A549 (cell line): ENCODE data around the gene COASY. TPM values are rescaled to one million over a fixed set of nuclear protein-coding genes. Genes with fewer than 3 reads are reported as not detected.
A peak's percentile ranks its signal among the peaks of the same experiment; 100 is the strongest.

Source experiments
- ATAC-seq, 2 experiments: fragments of 200-7000 bp in 1 of 2; fragments of >200 bp in 1 of 2; cut with Nextera tagmentation in 1 of 2; cut with Tn5 transposase in 1 of 2; 3 replicates each; pipeline versions ENCODE4 v1.8.0 to v1.9.1; 2018 to 2020; ENCODE audit warnings: mild to moderate bottlenecking in 1 of 2, moderate library complexity in 1 of 2
- CTCF ChIA-PET: fragments of 300-600 bp; sonication (Branson Sonifier 250); formaldehyde crosslinking; extraction: SDS; loops from one replicate; lab custom pipeline; 2021; ENCODE audit warnings: antibody characterized with exemption, inconsistent platforms; lab: Yijun Ruan, JAX
- POLR2A ChIA-PET: fragments of 350-600 bp; formaldehyde crosslinking; extraction: SDS; loops from one replicate; lab custom pipeline; 2021; ENCODE audit warnings: antibody characterized with exemption, inconsistent platforms; lab: Yijun Ruan, JAX
- DNase-seq, 2 experiments: peaks; one replicate each; pipeline versions ENCODE4 v3.0.0 to v3.0.0-alpha.2; 2011 to 2016; ENCODE audit warnings: low read depth in 1 of 2, low spot score in 1 of 2
- FAIRE-seq: peaks from 2 replicates; lab custom pipeline; 2011; peaks lifted over from hg19 to GRCh38; lab: Jason Lieb, UNC
- H3K27ac ChIP-seq, 2 experiments: fragments of >200 bp; sonication (Bioruptor Twin); formaldehyde crosslinking; 3 replicates each; pipeline ENCODE4 v1.5.1; 2016 to 2017
- H3K4me1 ChIP-seq: fragments of >200 bp; sonication (Bioruptor Twin); formaldehyde crosslinking; 3 replicates; pipeline ENCODE4 v1.6.1; 2016
- H3K4me2 ChIP-seq: fragments of >200 bp; sonication (Bioruptor Twin); formaldehyde crosslinking; 3 replicates; pipeline ENCODE4 v1.6.1; 2016
- H3K4me3 ChIP-seq: fragments of >200 bp; sonication (Bioruptor Twin); formaldehyde crosslinking; 3 replicates; pipeline ENCODE4 v1.5.1; 2016
- H3K9me3 ChIP-seq: fragments of >200 bp; sonication (Bioruptor Twin); formaldehyde crosslinking; 3 replicates; pipeline ENCODE4 v1.6.1; 2016
- BHLHE40 ChIP-seq: IDR thresholded peaks from 2 replicates; pipeline ENCODE4 v1.6.1; 2012; ENCODE audit warnings: low read depth, low read length, inconsistent platforms
- CBX8 ChIP-seq: fragments of 200-600 bp; sonication (generic); IDR thresholded peaks from 2 replicates; pipeline ENCODE4 v1.6.1; 2016
- EHMT2 ChIP-seq: fragments of 200-600 bp; sonication (generic); IDR thresholded peaks from 2 replicates; pipeline ENCODE4 v1.6.1; 2016; ENCODE audit warnings: antibody characterized with exemption, low read depth, mild to moderate bottlenecking, moderate library complexity
- EP300 ChIP-seq, 2 experiments: fragments of >200 bp; sonication (Bioruptor Twin); formaldehyde crosslinking; IDR thresholded peaks; 2 replicates in 1 of 2; 3 replicates in 1 of 2; pipeline ENCODE4 v1.6.1; 2016 to 2017
- GATA3 ChIP-seq: IDR thresholded peaks from 2 replicates; pipeline ENCODE4 v1.6.1; 2012; ENCODE audit warnings: borderline replicate concordance
- HDAC2 ChIP-seq: fragments of 200-600 bp; sonication (generic); IDR thresholded peaks from 2 replicates; pipeline ENCODE4 v1.6.1; 2016
- HEYL ChIP-seq: fragments of 250-450 bp; sonication (Bioruptor Pico); IDR thresholded peaks from 2 replicates; pipeline ENCODE4 v1.8.0; 2021; ENCODE audit warnings: mild to moderate bottlenecking, moderate library complexity
- HOXA7 ChIP-seq: fragments of 250-450 bp; sonication (Bioruptor Pico); IDR thresholded peaks from 2 replicates; pipeline ENCODE4 v1.5.0; 2020; ENCODE audit warnings: mild to moderate bottlenecking, moderate library complexity
- HOXB13 ChIP-seq: fragments of 250-450 bp; sonication (Bioruptor Pico); IDR thresholded peaks from 2 replicates; pipeline ENCODE4 v1.5.0; 2020; ENCODE audit warnings: low read depth, mild to moderate bottlenecking, moderate library complexity
- HOXB5 ChIP-seq: fragments of 250-450 bp; sonication (Bioruptor Pico); IDR thresholded peaks from 2 replicates; pipeline ENCODE4 v1.5.0; 2020; ENCODE audit warnings: mild to moderate bottlenecking, moderate library complexity
- JUNB ChIP-seq: fragments of >200 bp; sonication (Bioruptor Twin); formaldehyde crosslinking; IDR thresholded peaks from 2 replicates; pipeline ENCODE4 v1.6.1; 2016
- MAZ ChIP-seq: fragments of 150-350 bp; IDR thresholded peaks from 2 replicates; pipeline ENCODE4 v1.6.1; 2014; ENCODE audit warnings: antibody characterized with exemption, low read depth, low read length, borderline replicate concordance
- NFE2L2 ChIP-seq: fragments of 150-350 bp; conservative IDR thresholded peaks from 2 replicates; pipeline ENCODE4 v1.6.1; 2014; ENCODE audit warnings: low read length
- POLR2A ChIP-seq: IDR thresholded peaks from 2 replicates; pipeline ENCODE4 v1.6.1; 2012; ENCODE audit warnings: mild to moderate bottlenecking, low read length
- RAD21 ChIP-seq, 2 experiments: fragments of >200 bp in 1 of 2; sonication (Bioruptor Twin) in 1 of 2; formaldehyde crosslinking in 1 of 2; IDR thresholded peaks in 1 of 2; conservative IDR thresholded peaks in 1 of 2; 2 replicates in 1 of 2; 3 replicates in 1 of 2; pipeline ENCODE4 v1.6.1; 2012 to 2018; ENCODE audit warnings: inconsistent platforms in 1 of 2
- RARB ChIP-seq: fragments of 250-450 bp; sonication (Bioruptor Pico); IDR thresholded peaks from 2 replicates; pipeline ENCODE4 v1.8.0; 2021; ENCODE audit warnings: mild to moderate bottlenecking, moderate library complexity
- RCOR1 ChIP-seq: fragments of 150-350 bp; IDR thresholded peaks from 2 replicates; pipeline ENCODE4 v1.6.1; 2014; ENCODE audit warnings: antibody characterized with exemption, low read length, low read depth
- SMC3 ChIP-seq: fragments of >200 bp; sonication (Bioruptor Twin); formaldehyde crosslinking; IDR thresholded peaks from 3 replicates; pipeline ENCODE4 v1.6.1; 2018; ENCODE audit warnings: inconsistent platforms
- ZC3H11A ChIP-seq: fragments of 450-650 bp; IDR thresholded peaks from 2 replicates; pipeline ENCODE4 v1.6.1; 2014; ENCODE audit warnings: antibody characterized with exemption, mild to moderate bottlenecking
- WGBS: methylation state at CpG from one replicate; pipeline ENCODE4 v1.1.6; 2017; ENCODE audit errors: missing lambda C conversion rate; 5-methylcytosine and 5-hydroxymethylcytosine counted together
- polyA plus RNA-seq, 4 experiments: library from polyadenylated mRNA; depleted of rRNA in 3 of 4; stranded (reverse); fragments of >200 nt; fragmentation: RNase III in 1 of 4; extraction: RNeasy Plus Mini Kit Qiagen cat#74134 plus additional on column Dnase treatment in 1 of 4; gene quantifications; 2 replicates in 3 of 4; 3 replicates in 1 of 4; pipeline ENCODE4 v1.2.3, GENCODE V29; 2011 to 2017
- TF ChIP-seq, protein P1 (sequence below): IDR thresholded peaks from 2 replicates; pipeline ENCODE4 v1.6.1; 2012
- TF ChIP-seq, protein P2 (sequence below): fragments of 150-350 bp; IDR thresholded peaks from 2 replicates; pipeline ENCODE4 v1.6.1; 2014; ENCODE audit warnings: low read depth, mild to moderate bottlenecking, low read length
- TF ChIP-seq, protein P3 (sequence below): fragments of >200 bp; sonication (Bioruptor Twin); formaldehyde crosslinking; IDR thresholded peaks from 3 replicates; pipeline ENCODE4 v1.5.1; 2016

Gene COASY
- polyA plus RNA-seq, 2 of the 4 experiments (the other 2 are of a cell fraction) = 65.4 to 112 TPM

DNA sequence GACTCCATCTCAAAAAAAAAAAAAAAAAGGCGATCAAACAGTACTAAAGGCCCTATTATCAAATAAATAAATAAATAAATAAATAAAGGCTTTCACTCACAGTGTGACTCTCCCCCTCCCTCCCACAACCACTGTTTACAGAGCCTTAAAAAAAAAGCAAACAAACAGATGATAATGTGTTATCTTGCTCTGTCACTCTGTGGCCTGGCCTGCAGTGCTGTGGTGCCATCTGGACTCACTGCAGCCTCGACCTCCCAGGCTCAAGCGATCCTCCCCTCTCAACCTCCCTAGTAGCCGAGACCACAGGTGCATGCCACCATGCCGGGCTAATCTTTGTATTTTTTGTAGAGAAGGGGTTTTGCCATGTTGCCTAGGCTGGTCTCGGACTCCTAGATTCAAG, 34.0 kb upstream of the COASY start:
- WGBS = 79% methylated on average over 6 of the region's 6 CpGs
- CTCF ChIA-PET = interaction anchor here (0.6 to 11.5 kb wide), 77 partner anchors 9 to 562 kb away, joined by 3 to 231 read pairs (median 5); partner anchors contain the start of genes AARSD1, CAVIN1, HSD17B1 and KAT2A
- POLR2A ChIA-PET = interaction anchor here (0.6 to 1.3 kb wide), 5 partner anchors 8 to 112 kb away, joined by 3 to 11 read pairs (median 4); partner anchors contain the start of genes CAVIN1 and NAGLU
- DNase-seq (no peak), FAIRE-seq (no peak), ATAC-seq (no peak)
- peak overlapping the region in 1 of 2 experiments; percentile 80; a peak in 3 of 6 replicates for H3K27ac ChIP-seq
- peaks cover 44% of the 10 kb centered on the region for H3K4me1 ChIP-seq
- H3K4me3 ChIP-seq = no peak overlapping the region
- H3K9me3 ChIP-seq = no peaks in the 10 kb centered on the region
- H3K4me2 ChIP-seq = no peak overlapping the region
- TF ChIP-seq ZC3H11A (no peak), HOXB5 (no peak), MAZ (no peak), RCOR1 (no peak), HOXB13 (no peak), BHLHE40 (no peak), HDAC2 (no peak), RAD21 (conservative IDR thresholded peaks at IDR 0.05 in 1 of 2, IDR thresholded peaks at IDR 0.05 in 1 of 2) (no peak), CBX8 (no peak), JUNB (no peak), RARB (no peak), POLR2A (no peak), GATA3 (no peak), EP300 (IDR thresholded peaks at IDR 0.05) (no peak), NFE2L2 (no peak), HEYL (CRISPR knock-in tag) (no peak), EHMT2 (no peak)
- TF ChIP-seq, protein P1, sequence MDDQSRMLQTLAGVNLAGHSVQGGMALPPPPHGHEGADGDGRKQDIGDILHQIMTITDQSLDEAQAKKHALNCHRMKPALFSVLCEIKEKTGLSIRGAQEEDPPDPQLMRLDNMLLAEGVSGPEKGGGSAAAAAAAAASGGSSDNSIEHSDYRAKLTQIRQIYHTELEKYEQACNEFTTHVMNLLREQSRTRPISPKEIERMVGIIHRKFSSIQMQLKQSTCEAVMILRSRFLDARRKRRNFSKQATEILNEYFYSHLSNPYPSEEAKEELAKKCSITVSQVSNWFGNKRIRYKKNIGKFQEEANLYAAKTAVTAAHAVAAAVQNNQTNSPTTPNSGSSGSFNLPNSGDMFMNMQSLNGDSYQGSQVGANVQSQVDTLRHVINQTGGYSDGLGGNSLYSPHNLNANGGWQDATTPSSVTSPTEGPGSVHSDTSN = no peak
- TF ChIP-seq, protein P2, sequence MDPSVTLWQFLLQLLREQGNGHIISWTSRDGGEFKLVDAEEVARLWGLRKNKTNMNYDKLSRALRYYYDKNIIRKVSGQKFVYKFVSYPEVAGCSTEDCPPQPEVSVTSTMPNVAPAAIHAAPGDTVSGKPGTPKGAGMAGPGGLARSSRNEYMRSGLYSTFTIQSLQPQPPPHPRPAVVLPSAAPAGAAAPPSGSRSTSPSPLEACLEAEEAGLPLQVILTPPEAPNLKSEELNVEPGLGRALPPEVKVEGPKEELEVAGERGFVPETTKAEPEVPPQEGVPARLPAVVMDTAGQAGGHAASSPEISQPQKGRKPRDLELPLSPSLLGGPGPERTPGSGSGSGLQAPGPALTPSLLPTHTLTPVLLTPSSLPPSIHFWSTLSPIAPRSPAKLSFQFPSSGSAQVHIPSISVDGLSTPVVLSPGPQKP = no peak

DNA sequence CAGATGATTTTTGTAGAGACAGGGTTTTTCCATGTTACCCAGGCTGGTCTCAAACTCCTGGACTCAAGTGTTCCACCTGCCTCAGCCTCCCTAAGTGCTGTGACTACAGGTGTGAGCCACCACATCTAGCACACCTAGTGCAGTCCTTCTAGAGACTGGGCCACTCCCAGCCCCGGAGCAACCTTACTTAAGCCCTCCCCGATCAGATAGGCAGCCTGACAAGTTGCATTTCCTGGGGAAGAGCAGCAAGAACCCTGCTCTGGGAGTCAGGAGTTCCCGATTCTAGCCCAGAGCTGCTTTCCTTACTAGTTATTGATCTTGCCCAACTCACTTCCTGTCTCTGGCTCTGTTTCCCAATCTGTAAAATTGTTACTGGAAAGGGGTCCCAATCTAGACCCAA, 32.9 kb upstream of the COASY start:
- FAIRE-seq (no peak), DNase-seq (no peak), ATAC-seq (no peak)
- Histone ChIP-seq H3K4me2 (no peak overlapping the region), H3K4me1 (peaks cover 44% of the 10 kb centered on the region), H3K4me3 (no peak overlapping the region), H3K9me3 (no peaks in the 10 kb centered on the region), H3K27ac (peak overlapping the region in 1 of 2 experiments; percentile 85; a peak in 3 of 6 replicates)
- TF ChIP-seq HOXB5 = no peak
- ChIA-PET CTCF (interaction anchor here (0.6 to 11.5 kb wide), 6 partner anchors 13 to 217 kb away, joined by 3 to 231 read pairs (median 70); partner anchors contain the start of gene CAVIN1), POLR2A (no interaction called here)
- 93% methylated on average over 3 of the region's 3 CpGs for WGBS

DNA sequence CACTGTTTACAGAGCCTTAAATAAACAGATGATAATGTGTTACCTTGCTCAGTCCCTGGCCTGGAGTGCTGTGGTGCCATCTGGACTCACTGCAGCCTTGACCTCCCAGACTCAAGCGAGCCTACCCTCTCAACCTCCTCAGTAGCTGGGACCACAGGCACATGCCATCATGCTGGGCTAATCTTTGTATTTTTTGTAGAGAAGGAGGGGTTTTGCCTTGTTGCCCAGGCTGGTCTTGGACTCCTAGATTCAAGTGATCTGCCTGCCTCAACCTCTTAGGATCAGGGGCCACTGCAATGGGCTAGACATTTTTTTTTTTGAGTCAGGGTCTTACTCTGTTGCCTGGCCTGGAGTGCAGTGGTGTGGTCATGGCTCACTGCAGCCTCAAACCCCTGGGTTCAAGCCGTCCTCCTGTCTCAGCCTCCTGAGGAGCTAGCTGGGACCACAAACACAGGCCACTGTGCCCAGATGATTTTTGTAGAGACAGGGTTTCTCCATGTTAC, 30.9 kb upstream of the COASY start:
- Histone ChIP-seq H3K4me2 (peak overlapping the region; percentile 72), H3K9me3 (no peaks in the 10 kb centered on the region), H3K27ac (peak overlapping the region; percentile 77 to 85)
- ATAC-seq (peak in 1 of 2 experiments; percentile 6; a peak in 1 of 6 replicates), DNase-seq (no peak), FAIRE-seq (no peak)
- ChIA-PET CTCF (interaction anchor here (0.9 to 11.5 kb wide), 10 partner anchors 11 to 349 kb away, joined by 3 to 231 read pairs (median 6); no protein-coding TSS in a partner anchor), POLR2A (interaction anchor here (1.2 kb wide), 1 partner anchor 108 kb away, joined by 4 read pairs; the partner anchor contains the start of gene CAVIN1)
- TF ChIP-seq SMC3 (no peak), HOXA7 (no peak), HDAC2 (no peak), BHLHE40 (no peak)
- TF ChIP-seq, protein P3, sequence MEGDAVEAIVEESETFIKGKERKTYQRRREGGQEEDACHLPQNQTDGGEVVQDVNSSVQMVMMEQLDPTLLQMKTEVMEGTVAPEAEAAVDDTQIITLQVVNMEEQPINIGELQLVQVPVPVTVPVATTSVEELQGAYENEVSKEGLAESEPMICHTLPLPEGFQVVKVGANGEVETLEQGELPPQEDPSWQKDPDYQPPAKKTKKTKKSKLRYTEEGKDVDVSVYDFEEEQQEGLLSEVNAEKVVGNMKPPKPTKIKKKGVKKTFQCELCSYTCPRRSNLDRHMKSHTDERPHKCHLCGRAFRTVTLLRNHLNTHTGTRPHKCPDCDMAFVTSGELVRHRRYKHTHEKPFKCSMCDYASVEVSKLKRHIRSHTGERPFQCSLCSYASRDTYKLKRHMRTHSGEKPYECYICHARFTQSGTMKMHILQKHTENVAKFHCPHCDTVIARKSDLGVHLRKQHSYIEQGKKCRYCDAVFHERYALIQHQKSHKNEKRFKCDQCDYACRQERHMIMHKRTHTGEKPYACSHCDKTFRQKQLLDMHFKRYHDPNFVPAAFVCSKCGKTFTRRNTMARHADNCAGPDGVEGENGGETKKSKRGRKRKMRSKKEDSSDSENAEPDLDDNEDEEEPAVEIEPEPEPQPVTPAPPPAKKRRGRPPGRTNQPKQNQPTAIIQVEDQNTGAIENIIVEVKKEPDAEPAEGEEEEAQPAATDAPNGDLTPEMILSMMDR = no peak
- TF ChIP-seq, protein P1 = no peak
- TF ChIP-seq, all 56 proteins: peak for 0
- 59% methylated on average over 2 of the region's 2 CpGs for WGBS
- Histone ChIP-seq H3K4me1 (peaks cover 49% of the 10 kb centered on the region), H3K4me3 (no peak overlapping the region)
